WTC11 (cell line): ENCODE measurements around the gene SLF1. TPM values are rescaled to one million over a fixed set of nuclear protein-coding genes. Genes with fewer than 3 reads are reported as not detected.

Source experiments
- ATAC-seq: fragments of 200-7000 bp; cut with Tn5 transposase; 2 replicates; pipeline ENCODE4 v1.10.0; 2021; ENCODE audit warnings: mild to moderate bottlenecking, moderate library complexity
- CTCF ChIA-PET: fragments of 300-600 bp; sonication (Branson Sonifier 250); formaldehyde crosslinking; loops from one replicate; lab custom pipeline; 2021; ENCODE audit warnings: antibody characterized with exemption; lab: Charles Lee
- POLR2A ChIA-PET: fragments of 350-600 bp; sonication (Branson Sonifier 250); formaldehyde crosslinking; loops from one replicate; lab custom pipeline; 2021; ENCODE audit warnings: antibody characterized with exemption; lab: Charles Lee
- DNase-seq: peaks from one replicate; pipeline ENCODE4 v3.0.0; 2021; ENCODE audit warnings: low spot score
- H3K27ac Mint-ChIP-seq: 2 replicates; pipeline ENCODE4 v1.8.0; 2021; ENCODE audit warnings: mixed read lengths
- H3K27me3 Mint-ChIP-seq: 2 replicates; pipeline ENCODE4 v1.8.0; 2021; ENCODE audit warnings: low read depth, mild to moderate bottlenecking, moderate library complexity, mixed read lengths
- H3K36me3 Mint-ChIP-seq: 2 replicates; pipeline ENCODE4 v1.8.0; 2021; ENCODE audit warnings: mixed read lengths
- H3K4me1 Mint-ChIP-seq: 2 replicates; pipeline ENCODE4 v1.8.0; 2022; ENCODE audit warnings: mixed read lengths
- H3K4me3 Mint-ChIP-seq: 2 replicates; pipeline ENCODE4 v1.8.0; 2021; ENCODE audit warnings: mild to moderate bottlenecking, moderate library complexity, mixed read lengths
- H3K9me3 Mint-ChIP-seq: 2 replicates; pipeline ENCODE4 v1.8.0; 2021; ENCODE audit warnings: mixed read lengths
- AFF4 ChIP-seq: sonication (generic); formaldehyde crosslinking; IDR thresholded peaks from 2 replicates; pipeline ENCODE4 v1.8.1; 2023; ENCODE audit warnings: mild to moderate bottlenecking, missing genetic modification reagents, borderline replicate concordance
- ATF3 ChIP-seq: sonication (generic); formaldehyde crosslinking; conservative IDR thresholded peaks from 2 replicates; pipeline ENCODE4 v1.8.1; 2022; ENCODE audit warnings: mild to moderate bottlenecking, missing genetic modification reagents
- ATF6 ChIP-seq: sonication (generic); formaldehyde crosslinking; IDR thresholded peaks from 2 replicates; pipeline ENCODE4 v1.8.1; 2023; ENCODE audit warnings: mild to moderate bottlenecking, missing genetic modification reagents
- E2F5 ChIP-seq: sonication (generic); formaldehyde crosslinking; IDR thresholded peaks from 2 replicates; pipeline ENCODE4 v1.8.1; 2022; ENCODE audit warnings: mild to moderate bottlenecking, moderate library complexity, missing genetic modification reagents
- ESRRA ChIP-seq: sonication (generic); formaldehyde crosslinking; IDR thresholded peaks from 2 replicates; pipeline ENCODE4 v1.8.1; 2022; ENCODE audit warnings: mild to moderate bottlenecking, missing genetic modification reagents, borderline replicate concordance
- ETV6 ChIP-seq: sonication (generic); formaldehyde crosslinking; IDR thresholded peaks from 2 replicates; pipeline ENCODE4 v1.8.1; 2022; ENCODE audit warnings: mild to moderate bottlenecking, missing genetic modification reagents
- RELA ChIP-seq: sonication (generic); formaldehyde crosslinking; IDR thresholded peaks from 2 replicates; pipeline ENCODE4 v1.8.1; 2022; ENCODE audit warnings: missing genetic modification reagents, mild to moderate bottlenecking, borderline replicate concordance
- RORB ChIP-seq: fragments of 250-450 bp; sonication (Bioruptor Pico); IDR thresholded peaks from 2 replicates; pipeline ENCODE4 v1.9.0; 2021; ENCODE audit warnings: mild to moderate bottlenecking
- SMAD3 ChIP-seq: sonication (generic); formaldehyde crosslinking; IDR thresholded peaks from 2 replicates; pipeline ENCODE4 v1.8.0; 2022; ENCODE audit warnings: missing genetic modification reagents, mild to moderate bottlenecking, borderline replicate concordance
- TEAD4 ChIP-seq: sonication (generic); formaldehyde crosslinking; IDR thresholded peaks from 2 replicates; pipeline ENCODE4 v1.8.0; 2022; ENCODE audit warnings: mild to moderate bottlenecking, missing genetic modification reagents
- USF1 ChIP-seq: sonication (generic); formaldehyde crosslinking; IDR thresholded peaks from 2 replicates; pipeline ENCODE4 v1.8.0; 2022; ENCODE audit warnings: mild to moderate bottlenecking, missing genetic modification reagents
- ZNF232 ChIP-seq: sonication (generic); formaldehyde crosslinking; IDR thresholded peaks from 2 replicates; pipeline ENCODE4 v1.8.0; 2022; ENCODE audit warnings: mild to moderate bottlenecking, missing genetic modification reagents
- ZNF416 ChIP-seq: fragments of 250-450 bp; sonication (Bioruptor Pico); IDR thresholded peaks from 2 replicates; pipeline ENCODE4 v1.9.0; 2021; ENCODE audit warnings: mild to moderate bottlenecking, inconsistent platforms
- ZNF532 ChIP-seq: fragments of 250-450 bp; sonication (Bioruptor Pico); IDR thresholded peaks from 2 replicates; pipeline ENCODE4 v1.9.0; 2021; ENCODE audit warnings: mild to moderate bottlenecking, borderline replicate concordance
- total RNA-seq: library from RNA; stranded (reverse); gene quantifications from 3 replicates; pipeline ENCODE4 v1.2.3, GENCODE V29; 2021

SLF1 gene
- total RNA-seq, 1 experiment from 2014 or later, result 15.7 TPM

- Mint-ChIP-seq H3K27ac (no peak overlapping the region), H3K36me3 (no peaks in the 10 kb centered on the region), H3K4me1 (peaks cover 4% of the 10 kb centered on the region), H3K27me3 (no peaks in the 10 kb centered on the region; the same call in 1 of the 2 replicates), H3K9me3 (no peaks in the 10 kb centered on the region), H3K4me3 (no peak overlapping the region)
- ATAC-seq, result no peak
- CTCF ChIA-PET, result interaction anchor here (0.6 to 1.4 kb wide), 2 partner anchors 13 to 921 kb away, joined by 4 to 12 read pairs; no protein-coding TSS in a partner anchor
- POLR2A ChIA-PET, result no interaction called here
- DNase-seq, result no peak
- TF ChIP-seq RELA (no peak), RORB (CRISPR knock-in tag) (no peak), ZNF232 (CRISPR knock-in tag) (no peak), TEAD4 (no peak), ETV6 (no peak), SMAD3 (CRISPR knock-in tag) (no peak), USF1 (CRISPR knock-in tag) (no peak)
Measured at GRCh38 chr5:94725142-94725541, 106.7 kb downstream of the SLF1 start.

- Mint-ChIP-seq H3K4me3 (no peak overlapping the region), H3K27me3 (no peaks in the 10 kb centered on the region; the same call in 1 of the 2 replicates), H3K27ac (no peak overlapping the region), H3K9me3 (no peaks in the 10 kb centered on the region), H3K4me1 (no peaks in the 10 kb centered on the region), H3K36me3 (no peaks in the 10 kb centered on the region)
- ChIA-PET POLR2A (interaction anchor here (0.7 kb wide), 1 partner anchor 91 kb away, joined by 3 read pairs; no protein-coding TSS in a partner anchor), CTCF (interaction anchor here (0.6 kb wide), 1 partner anchor 1119 kb away, joined by 3 read pairs; no protein-coding TSS in a partner anchor)
- DNase-seq (no peak), ATAC-seq (no peak)
- TF ChIP-seq ATF6 (CRISPR knock-in tag) (no peak), ZNF416 (CRISPR knock-in tag) (no peak), AFF4 (CRISPR knock-in tag) (no peak), ESRRA (CRISPR knock-in tag) (no peak), E2F5 (no peak)
Measured at GRCh38 chr5:94731471-94731870, 113.0 kb downstream of the SLF1 start.

- ATAC-seq (no peak), DNase-seq (no peak)
- Mint-ChIP-seq H3K27ac (no peak overlapping the region), H3K4me3 (no peak overlapping the region), H3K4me1 (peaks cover 18% of the 10 kb centered on the region), H3K36me3 (no peaks in the 10 kb centered on the region), H3K9me3 (no peaks in the 10 kb centered on the region), H3K27me3 (no peaks in the 10 kb centered on the region)
- ChIA-PET CTCF (interaction anchor here (2.0 kb wide), 1 partner anchor 75 kb away, joined by 7 read pairs; no protein-coding TSS in a partner anchor), POLR2A (no interaction called here)
- TF ChIP-seq ATF3 (no peak), ZNF532 (CRISPR knock-in tag) (no peak)
Measured at GRCh38 chr5:94736498-94736897, 118.0 kb downstream of the SLF1 start.
